Caco-2 (cell line): Measurements from ENCODE around the gene AP1S3. TPM values are rescaled to one million over a fixed set of nuclear protein-coding genes. Genes with fewer than 3 reads are reported as not detected.
A peak's percentile ranks its signal among the peaks of the same experiment; 100 is the strongest.

Experiments
- BruUV-seq: library from RNA; stranded (reverse); fragments of 400-500 nt; replicated peaks from 2 replicates; lab custom pipeline; 2021; lab: Mats Ljungman, UMichigan
- CTCF ChIA-PET: fragments of 300-600 bp; sonication (Branson Sonifier 250); formaldehyde crosslinking; loops from one replicate; lab custom pipeline; 2022; ENCODE audit warnings: antibody characterized with exemption; lab: Charles Lee
- POLR2A ChIA-PET: fragments of 300-600 bp; sonication (Branson Sonifier 250); formaldehyde crosslinking; loops from one replicate; lab custom pipeline; 2022; ENCODE audit warnings: antibody characterized with exemption; lab: Charles Lee
- DNase-seq, 2 experiments: peaks; one replicate each; pipeline versions ENCODE4 v3.0.0 to v3.0.0-alpha.2; 2020 to 2022
- H3K27me3 ChIP-seq: replicated peaks from 2 replicates; pipeline ENCODE4 v1.6.0; 2011; ENCODE audit warnings: low read length; ENCODE audit not compliant: control insufficient read depth, insufficient read depth
- H3K36me3 ChIP-seq: 2 replicates; pipeline ENCODE4 v1.5.1; 2011; ENCODE audit warnings: low read length; ENCODE audit not compliant: control insufficient read depth, insufficient read depth
- H3K4me1 ChIP-seq: fragments of 250-450 bp; sonication (Bioruptor Pico); 2 replicates; pipeline ENCODE4 v1.5.1; 2020; ENCODE audit warnings: mild to moderate bottlenecking
- H3K4me3 ChIP-seq: 2 replicates; pipeline ENCODE4 v1.5.1; 2011; ENCODE audit warnings: low read depth, mild to moderate bottlenecking, control low read depth, low read length
- H3K9me3 ChIP-seq: fragments of 250-450 bp; sonication (Bioruptor Pico); 2 replicates; pipeline ENCODE4 v1.5.1; 2020; ENCODE audit warnings: mild to moderate bottlenecking, moderate library complexity
- H3K27ac Mint-ChIP-seq: one replicate; pipeline ENCODE4 v1.8.0; 2022; ENCODE audit warnings: mixed read lengths; ENCODE audit not compliant: unreplicated experiment
- H3K27me3 Mint-ChIP-seq: one replicate; pipeline ENCODE4 v1.8.0; 2022; ENCODE audit warnings: mixed read lengths; ENCODE audit not compliant: insufficient read depth, unreplicated experiment
- H3K36me3 Mint-ChIP-seq: one replicate; pipeline ENCODE4 v1.8.0; 2022; ENCODE audit warnings: mild to moderate bottlenecking, mixed read lengths; ENCODE audit not compliant: insufficient read depth, unreplicated experiment
- H3K4me1 Mint-ChIP-seq: one replicate; pipeline ENCODE4 v1.8.0; 2022; ENCODE audit warnings: low read depth, mixed read lengths; ENCODE audit not compliant: unreplicated experiment
- H3K4me3 Mint-ChIP-seq: one replicate; pipeline ENCODE4 v1.8.0; 2022; ENCODE audit warnings: mild to moderate bottlenecking, moderate library complexity, mixed read lengths; ENCODE audit not compliant: unreplicated experiment
- H3K9me3 Mint-ChIP-seq: one replicate; pipeline ENCODE4 v1.8.0; 2022; ENCODE audit warnings: mixed read lengths; ENCODE audit not compliant: unreplicated experiment
- intact Hi-C: fragments of 100-400 bp; cut with micrococcal nuclease; formaldehyde crosslinking; loops from one replicate; pipeline ENCODE4 v1.10.0; 2022; ENCODE audit not compliant: unreplicated experiment
- total RNA-seq: library from RNA; stranded (reverse); gene quantifications from 2 replicates; pipeline ENCODE4 v1.2.3, GENCODE V29; 2022
- TF ChIP-seq, protein P1 (sequence below), 2 experiments: fragments of 200-600 bp in 1 of 2; IDR thresholded peaks; 1 replicate in 1 of 2; 2 replicates in 1 of 2; pipeline versions ENCODE4 v1.5.1 to v1.8.0; 2011 to 2022; ENCODE audit warnings: antibody characterized with exemption in 1 of 2, control low read depth in 1 of 2, inconsistent platforms in 1 of 2, low read depth in 1 of 2, low read length in 1 of 2, mild to moderate bottlenecking in 1 of 2, moderate library complexity in 1 of 2; ENCODE audit not compliant: insufficient read depth in 1 of 2, severe bottlenecking in 1 of 2, unreplicated experiment in 1 of 2

AP1S3 gene
- total RNA-seq, 1 experiment from 2014 or later: 180 TPM

- Mint-ChIP-seq H3K36me3 (peaks cover 6% of the 10 kb centered on the region), H3K9me3 (peaks cover 11% of the 10 kb centered on the region), H3K27ac (no peak overlapping the region), H3K4me3 (no peak overlapping the region), H3K4me1 (peaks cover 18% of the 10 kb centered on the region), H3K27me3 (no peaks in the 10 kb centered on the region)
- POLR2A ChIA-PET: no interaction called here
- TF ChIP-seq, protein P1, sequence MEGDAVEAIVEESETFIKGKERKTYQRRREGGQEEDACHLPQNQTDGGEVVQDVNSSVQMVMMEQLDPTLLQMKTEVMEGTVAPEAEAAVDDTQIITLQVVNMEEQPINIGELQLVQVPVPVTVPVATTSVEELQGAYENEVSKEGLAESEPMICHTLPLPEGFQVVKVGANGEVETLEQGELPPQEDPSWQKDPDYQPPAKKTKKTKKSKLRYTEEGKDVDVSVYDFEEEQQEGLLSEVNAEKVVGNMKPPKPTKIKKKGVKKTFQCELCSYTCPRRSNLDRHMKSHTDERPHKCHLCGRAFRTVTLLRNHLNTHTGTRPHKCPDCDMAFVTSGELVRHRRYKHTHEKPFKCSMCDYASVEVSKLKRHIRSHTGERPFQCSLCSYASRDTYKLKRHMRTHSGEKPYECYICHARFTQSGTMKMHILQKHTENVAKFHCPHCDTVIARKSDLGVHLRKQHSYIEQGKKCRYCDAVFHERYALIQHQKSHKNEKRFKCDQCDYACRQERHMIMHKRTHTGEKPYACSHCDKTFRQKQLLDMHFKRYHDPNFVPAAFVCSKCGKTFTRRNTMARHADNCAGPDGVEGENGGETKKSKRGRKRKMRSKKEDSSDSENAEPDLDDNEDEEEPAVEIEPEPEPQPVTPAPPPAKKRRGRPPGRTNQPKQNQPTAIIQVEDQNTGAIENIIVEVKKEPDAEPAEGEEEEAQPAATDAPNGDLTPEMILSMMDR (IDR thresholded peaks at IDR 0.05; ENCODE audit: insufficient read depth in 1 of 2, low read depth in 1 of 2, low read length in 1 of 2, severe bottlenecking in 1 of 2, unreplicated experiment in 1 of 2): no peak
- Histone ChIP-seq H3K4me1 (peaks cover 32% of the 10 kb centered on the region), H3K9me3 (peaks cover 5% of the 10 kb centered on the region; the same call in 1 of the 2 replicates), H3K4me3 (no peak overlapping the region), H3K27me3 (no peaks in the 10 kb centered on the region), H3K36me3 (no peaks in the 10 kb centered on the region)
- intact Hi-C loops: no loop called here
- DNase-seq: peak; percentile 34 to 63
- CTCF ChIA-PET: interaction anchor here (0.6 kb wide), 1 partner anchor 31 kb away, joined by 5 read pairs; no protein-coding TSS in a partner anchor
- BruUV-seq: no TSS peak
These were observed 113.4 kb downstream of the AP1S3 start for GRCh38 chr2:223723954-223724411.

DNA sequence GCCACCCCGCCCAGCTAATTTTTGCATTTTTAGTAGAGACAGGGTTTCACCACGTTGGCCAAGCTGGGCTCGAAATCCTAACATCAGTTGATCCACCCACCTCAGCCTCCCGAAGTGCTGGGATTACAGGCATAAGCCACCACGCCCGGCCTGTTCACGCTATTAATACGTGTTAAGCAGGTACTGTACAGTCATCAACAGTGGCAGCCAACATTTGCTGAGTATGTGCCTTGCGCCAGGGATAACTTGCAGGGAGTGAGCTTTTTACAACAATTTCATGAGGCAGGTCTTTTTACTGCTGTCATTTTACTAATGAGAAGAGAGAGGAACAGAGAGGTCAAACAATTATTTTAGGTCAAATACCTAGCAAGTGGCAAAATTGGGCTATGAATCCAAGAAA, 115.2 kb downstream of the AP1S3 start:
- POLR2A ChIA-PET: no interaction called here
- intact Hi-C loops: no loop called here
- no TSS peak for BruUV-seq
- Mint-ChIP-seq H3K9me3 (peaks cover 22% of the 10 kb centered on the region), H3K27ac (no peak overlapping the region), H3K27me3 (no peaks in the 10 kb centered on the region), H3K4me1 (peaks cover 16% of the 10 kb centered on the region), H3K4me3 (no peak overlapping the region), H3K36me3 (peaks cover 6% of the 10 kb centered on the region)
- peaks cover 27% of the 10 kb centered on the region for H3K4me1 ChIP-seq
- H3K9me3 ChIP-seq: peaks cover 14% of the 10 kb centered on the region
- CTCF ChIA-PET: no interaction called here
- H3K36me3 ChIP-seq: no peaks in the 10 kb centered on the region
- no peak overlapping the region for H3K4me3 ChIP-seq
- no peaks in the 10 kb centered on the region for H3K27me3 ChIP-seq
- TF ChIP-seq, protein P1 (IDR thresholded peaks at IDR 0.05; ENCODE audit: insufficient read depth in 1 of 2, low read depth in 1 of 2, low read length in 1 of 2, severe bottlenecking in 1 of 2, unreplicated experiment in 1 of 2): no peak
- no peak for DNase-seq

- no TSS peak for BruUV-seq
- H3K27ac Mint-ChIP-seq: no peak overlapping the region
- POLR2A ChIA-PET: no interaction called here
These were observed 115.6 kb downstream of the AP1S3 start for GRCh38 chr2:223721746-223722145.

More at GRCh38 chr2:223721746-223722145, 115.6 kb downstream of the AP1S3 start:
- CTCF ChIA-PET: no interaction called here
- no peak overlapping the region for H3K4me3 ChIP-seq
- intact Hi-C loops: no loop called here
- no peaks in the 10 kb centered on the region for H3K27me3 Mint-ChIP-seq
- H3K4me1 Mint-ChIP-seq: peaks cover 16% of the 10 kb centered on the region
- H3K9me3 Mint-ChIP-seq: peaks cover 22% of the 10 kb centered on the region
- TF ChIP-seq, protein P1 (IDR thresholded peaks at IDR 0.05; ENCODE audit: insufficient read depth in 1 of 2, low read depth in 1 of 2, low read length in 1 of 2, severe bottlenecking in 1 of 2, unreplicated experiment in 1 of 2): no peak
- peaks cover 14% of the 10 kb centered on the region for H3K9me3 ChIP-seq
- H3K36me3 Mint-ChIP-seq: peaks cover 6% of the 10 kb centered on the region
- no peak overlapping the region for H3K4me3 Mint-ChIP-seq
- no peaks in the 10 kb centered on the region for H3K36me3 ChIP-seq
- H3K27me3 ChIP-seq: no peaks in the 10 kb centered on the region
- H3K4me1 ChIP-seq: peaks cover 23% of the 10 kb centered on the region
- no peak for DNase-seq
